ENCODE data around the gene C6orf52.

C6orf52 gene

GRCh38 chr6:10730254-10730653 lies 35.8 kb upstream of the C6orf52 start:
- TF ChIP-seq CTCF (IDR thresholded peaks at IDR 0.05), result no peak

DNA sequence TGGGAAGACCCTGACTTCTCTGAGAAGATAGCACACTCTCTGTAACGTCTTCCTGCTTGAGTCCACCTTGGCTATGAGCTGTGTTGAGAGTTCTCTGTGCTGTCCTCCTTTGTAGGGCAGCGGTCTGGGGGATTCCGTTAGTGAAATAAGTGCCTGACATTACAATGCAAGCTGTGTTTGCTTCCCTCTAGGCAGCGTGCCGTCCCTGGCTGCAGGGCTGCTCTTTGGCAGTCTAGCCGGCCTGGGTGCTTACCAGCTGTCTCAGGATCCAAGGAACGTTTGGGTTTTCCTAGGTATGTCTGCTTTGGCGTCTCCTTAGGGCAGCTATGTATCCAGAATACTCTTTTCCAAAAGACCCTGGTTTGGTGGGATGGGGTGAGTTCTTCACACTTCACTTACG lies 31.3 kb upstream of the C6orf52 start:
- TF ChIP-seq CTCF (IDR thresholded peaks at IDR 0.05), result no peak

DNA sequence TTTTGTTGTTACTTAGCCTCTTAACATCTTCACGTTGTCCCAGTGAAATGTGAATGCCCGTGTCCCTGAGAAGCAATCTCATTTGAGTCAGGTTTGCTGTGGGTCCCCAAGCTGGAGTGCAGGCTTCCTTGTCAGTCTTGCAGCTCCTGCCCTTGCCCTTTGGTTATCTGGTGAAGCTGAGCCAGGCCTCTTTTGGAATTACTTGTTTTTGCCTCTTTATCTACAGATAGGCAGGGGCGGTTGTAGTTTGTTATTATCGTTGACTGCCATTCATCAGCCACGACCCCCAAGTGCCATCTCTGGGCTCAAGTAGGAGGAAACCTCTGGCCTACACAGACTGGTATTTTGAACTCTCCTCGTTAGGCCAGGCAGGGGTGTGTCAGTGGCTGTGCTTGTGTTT lies 30.6 kb upstream of the C6orf52 start:
- no peak for TF ChIP-seq CTCF (IDR thresholded peaks at IDR 0.05)

DNA sequence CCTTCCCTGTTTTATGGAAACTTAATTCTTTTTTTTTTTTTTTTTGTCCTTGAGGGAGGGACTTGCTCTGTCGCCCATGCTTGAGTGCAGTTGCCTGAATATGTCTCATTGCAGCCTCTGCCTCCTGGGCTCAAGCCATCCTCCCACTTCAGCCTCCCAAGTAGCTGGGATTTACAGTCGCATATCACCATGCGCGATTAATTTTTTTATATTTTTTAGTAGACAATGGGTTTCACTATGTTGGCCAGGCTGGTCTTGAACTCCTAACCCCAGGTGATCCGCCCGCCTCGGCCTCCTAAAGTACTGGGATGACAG lies 29.1 kb upstream of the C6orf52 start:
- no peak for TF ChIP-seq CTCF (IDR thresholded peaks at IDR 0.05)

GRCh38 chr6:10722820-10723566 lies 28.6 kb upstream of the C6orf52 start, which contains the start of gene TMEM14C:
TMEM14C (plus strand) TSS chr6:10723070; CDS start chr6:10724614, 1,544 bp downstream.
- TF ChIP-seq CTCF (IDR thresholded peaks at IDR 0.05), result no peak

DNA sequence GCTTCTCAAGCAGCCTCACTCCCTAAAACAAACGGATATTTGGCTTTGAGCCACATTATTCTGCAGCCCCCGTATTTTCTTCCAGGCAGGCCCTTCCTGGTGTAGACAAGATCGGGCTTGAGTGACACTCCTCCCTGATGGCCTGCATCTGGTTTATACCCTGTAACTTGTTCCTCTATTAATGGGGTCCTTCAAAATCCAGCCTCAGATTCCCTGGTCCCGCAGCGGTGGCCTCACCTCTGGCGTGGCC lies 28.1 kb upstream of the C6orf52 start:
- TF ChIP-seq CTCF (IDR thresholded peaks at IDR 0.05), result no peak

GRCh38 chr6:10721850-10722569 lies 27.6 kb upstream of the C6orf52 start:
- TF ChIP-seq CTCF (IDR thresholded peaks at IDR 0.05), result no peak
